HEK293T (cell line): ENCODE results near the gene SRGAP1.

Experiments
- ELF4 ChIP-seq: fragments of 450-650 bp; IDR thresholded peaks from 2 replicates; pipeline ENCODE4 v1.6.1; 2017; ENCODE audit warnings: antibody characterized with exemption
- HDGF ChIP-seq: fragments of 450-650 bp; IDR thresholded peaks from 2 replicates; pipeline ENCODE4 v1.6.1; 2017; ENCODE audit warnings: antibody characterized with exemption, borderline replicate concordance
- SP1 ChIP-seq: fragments of 450-650 bp; IDR thresholded peaks from 2 replicates; pipeline ENCODE4 v1.6.1; 2017
- SUZ12 ChIP-seq: fragments of 450-650 bp; IDR thresholded peaks from 2 replicates; pipeline ENCODE4 v1.6.1; 2016; ENCODE audit warnings: mild to moderate bottlenecking

DNA sequence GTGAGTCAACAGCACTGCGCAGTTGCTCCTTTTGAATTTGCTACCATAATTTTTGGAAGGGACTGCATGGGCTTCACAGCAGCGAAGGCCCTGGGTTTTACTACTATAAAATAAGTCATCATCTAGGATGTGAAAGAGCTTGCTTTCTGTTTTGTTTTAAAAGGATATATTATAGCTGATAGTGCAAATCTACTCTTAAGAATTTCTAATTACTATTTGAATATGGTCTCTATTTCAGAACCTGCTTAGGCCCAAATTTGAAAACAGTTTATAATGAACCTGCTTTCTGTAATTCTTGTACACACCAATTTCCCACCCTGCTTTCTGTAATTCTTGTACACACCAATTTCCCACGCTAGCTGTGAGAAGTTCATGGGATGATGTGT, 73.0 kb downstream of the SRGAP1 start:
- TF ChIP-seq HDGF (no peak), SP1 (no peak), ELF4 (no peak), SUZ12 (no peak)
